ENCODE measurements around the gene CEACAM3. TPM values are rescaled to one million over a fixed set of nuclear protein-coding genes. Genes with fewer than 3 reads are reported as not detected.

The CEACAM3 gene
- total and polyA plus RNA-seq, 2 experiments from 2014 or later = not detected

DNA sequence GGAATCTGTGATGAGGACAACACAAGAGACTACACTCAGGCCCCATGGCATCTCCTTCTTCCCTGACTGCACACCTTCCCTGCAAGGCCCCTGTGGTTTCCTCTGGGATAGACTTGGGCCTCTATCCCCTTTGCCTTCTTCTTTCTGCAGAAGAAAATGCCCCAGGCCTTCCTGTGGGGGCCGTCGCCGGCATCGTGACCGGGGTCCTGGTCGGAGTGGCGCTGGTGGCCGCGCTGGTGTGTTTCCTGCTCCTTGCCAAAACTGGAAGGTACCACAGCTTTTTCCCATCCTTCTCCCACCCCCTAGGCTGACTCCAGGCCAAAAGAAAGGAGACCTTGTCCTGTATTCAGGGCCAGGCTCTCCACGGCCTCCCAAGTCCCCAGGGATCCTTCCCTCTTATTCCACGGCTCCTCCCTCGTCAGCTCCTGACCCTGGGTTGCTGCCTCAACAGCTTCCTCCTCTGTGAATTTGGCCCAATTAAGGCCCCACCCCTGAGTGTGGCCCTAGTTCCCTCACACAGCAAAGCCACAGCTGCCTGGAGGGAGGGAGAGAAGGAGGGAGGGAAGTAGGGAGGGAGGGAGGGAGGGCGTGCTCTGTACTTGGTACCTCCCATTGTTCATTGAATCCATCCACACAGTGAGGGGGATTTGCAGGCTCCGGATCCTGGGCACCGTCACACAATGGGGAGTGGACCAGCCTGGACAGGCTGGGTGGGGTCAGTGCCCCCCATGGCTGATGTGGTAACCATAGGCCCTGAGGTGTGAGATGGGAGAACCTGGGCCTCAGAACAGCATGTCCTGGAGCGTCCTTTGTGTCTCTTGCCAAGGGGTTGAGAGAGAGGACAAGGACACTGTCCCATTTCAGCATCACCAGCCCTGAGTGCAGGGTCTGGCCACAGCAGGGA is 12.5 kb downstream of the CEACAM3 start:
- Histone ChIP-seq H3K79me2 (no peaks in the 10 kb centered on the region), H3K27ac (no peak overlapping the region), H3K4me3 (no peak overlapping the region), H3K4me2 (no peak overlapping the region), H3K4me1 (ENCODE audit: insufficient read depth) (no peaks in the 10 kb centered on the region), H2AFZ (no peak overlapping the region), H4K20me1 (ENCODE audit: insufficient read depth, poor library complexity, severe bottlenecking) (no peaks in the 10 kb centered on the region), H3K9me3 (ENCODE audit: low read depth) (no peaks in the 10 kb centered on the region), H3K27me3 (no peaks in the 10 kb centered on the region), H3K9me2 (replicated peaks; ENCODE audit: insufficient read depth) (no peaks in the 10 kb centered on the region), H3K36me3 (replicated peaks; ENCODE audit: insufficient read depth, low read depth) (no peaks in the 10 kb centered on the region)
- DNase-seq (ENCODE audit: low spot score) = no peak
- 87% methylated on average over 15 of the region's 16 CpGs for WGBS (ENCODE audit: low lambda C conversion rate, missing lambda C conversion rate)
- TF ChIP-seq, protein P1, sequence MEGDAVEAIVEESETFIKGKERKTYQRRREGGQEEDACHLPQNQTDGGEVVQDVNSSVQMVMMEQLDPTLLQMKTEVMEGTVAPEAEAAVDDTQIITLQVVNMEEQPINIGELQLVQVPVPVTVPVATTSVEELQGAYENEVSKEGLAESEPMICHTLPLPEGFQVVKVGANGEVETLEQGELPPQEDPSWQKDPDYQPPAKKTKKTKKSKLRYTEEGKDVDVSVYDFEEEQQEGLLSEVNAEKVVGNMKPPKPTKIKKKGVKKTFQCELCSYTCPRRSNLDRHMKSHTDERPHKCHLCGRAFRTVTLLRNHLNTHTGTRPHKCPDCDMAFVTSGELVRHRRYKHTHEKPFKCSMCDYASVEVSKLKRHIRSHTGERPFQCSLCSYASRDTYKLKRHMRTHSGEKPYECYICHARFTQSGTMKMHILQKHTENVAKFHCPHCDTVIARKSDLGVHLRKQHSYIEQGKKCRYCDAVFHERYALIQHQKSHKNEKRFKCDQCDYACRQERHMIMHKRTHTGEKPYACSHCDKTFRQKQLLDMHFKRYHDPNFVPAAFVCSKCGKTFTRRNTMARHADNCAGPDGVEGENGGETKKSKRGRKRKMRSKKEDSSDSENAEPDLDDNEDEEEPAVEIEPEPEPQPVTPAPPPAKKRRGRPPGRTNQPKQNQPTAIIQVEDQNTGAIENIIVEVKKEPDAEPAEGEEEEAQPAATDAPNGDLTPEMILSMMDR (IDR thresholded peaks at IDR 0.05; ENCODE audit: poor library complexity) = no peak
- no peak for TF ChIP-seq EZH2phosphoT487 (IDR thresholded peaks at IDR 0.05; ENCODE audit: low read depth, severe bottlenecking, unreplicated experiment)
- TF ChIP-seq EZH2 (IDR thresholded peaks at IDR 0.05; ENCODE audit: borderline replicate concordance) = no peak

DNA sequence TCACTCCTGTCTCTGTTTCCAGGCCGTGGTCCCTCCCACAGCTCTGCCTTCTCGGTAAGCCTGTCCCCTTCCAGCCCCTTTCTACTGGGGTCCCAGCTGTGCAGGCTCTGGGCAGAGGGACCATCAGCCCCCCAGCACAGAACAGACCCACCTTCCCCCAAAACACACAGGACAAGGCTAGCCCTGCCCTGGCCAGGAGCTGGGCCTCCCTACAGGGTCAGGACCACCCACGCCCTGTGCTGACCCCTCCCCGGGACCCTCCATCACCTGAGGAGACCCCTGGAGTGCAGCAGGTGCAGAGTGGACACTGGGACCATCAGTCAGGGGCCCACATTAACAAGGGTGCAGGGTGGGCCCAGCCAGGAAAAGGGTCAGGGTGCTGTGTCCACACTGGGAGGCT is 13.9 kb downstream of the CEACAM3 start:
- Histone ChIP-seq H3K27me3 (no peaks in the 10 kb centered on the region), H3K4me3 (no peak overlapping the region), H3K4me1 (ENCODE audit: insufficient read depth) (no peaks in the 10 kb centered on the region), H3K79me2 (no peaks in the 10 kb centered on the region), H3K27ac (no peak overlapping the region), H4K20me1 (ENCODE audit: insufficient read depth, poor library complexity, severe bottlenecking) (no peaks in the 10 kb centered on the region), H3K9me3 (ENCODE audit: low read depth) (no peaks in the 10 kb centered on the region), H3K9me2 (replicated peaks; ENCODE audit: insufficient read depth) (no peaks in the 10 kb centered on the region), H2AFZ (no peak overlapping the region), H3K36me3 (replicated peaks; ENCODE audit: insufficient read depth, low read depth) (no peaks in the 10 kb centered on the region), H3K4me2 (no peak overlapping the region)
- 68% methylated on average over 4 of the region's 4 CpGs for WGBS (ENCODE audit: low lambda C conversion rate, missing lambda C conversion rate)
- TF ChIP-seq EZH2 (IDR thresholded peaks at IDR 0.05; ENCODE audit: borderline replicate concordance) = no peak
- TF ChIP-seq, protein P1 (IDR thresholded peaks at IDR 0.05; ENCODE audit: poor library complexity) = no peak
- no peak for DNase-seq (ENCODE audit: low spot score)

DNA sequence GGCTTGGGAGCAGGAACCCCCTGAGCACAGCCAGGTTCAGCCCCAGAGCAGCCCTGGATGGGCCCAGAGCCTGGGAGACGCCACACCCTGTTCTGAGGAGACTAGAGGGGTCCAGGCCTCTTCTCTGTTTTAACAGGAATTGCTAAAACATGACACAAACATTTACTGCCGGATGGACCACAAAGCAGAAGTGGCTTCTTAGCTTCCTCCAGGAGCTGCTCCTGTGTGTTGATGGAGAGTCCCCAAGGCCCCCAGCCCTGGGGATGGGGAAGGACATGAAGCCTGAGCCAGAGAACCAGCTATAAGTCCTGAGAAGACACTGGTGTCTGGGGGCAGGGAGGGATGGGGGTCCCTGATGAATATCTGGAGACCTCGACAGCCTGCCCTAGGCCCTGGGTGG is 14.6 kb downstream of the CEACAM3 start:
- DNase-seq (ENCODE audit: low spot score) = no peak

More for the DNA sequence above, 14.6 kb downstream of the CEACAM3 start:
- H3K4me1 ChIP-seq (ENCODE audit: insufficient read depth) = no peaks in the 10 kb centered on the region
- TF ChIP-seq EZH2 (IDR thresholded peaks at IDR 0.05; ENCODE audit: borderline replicate concordance) = no peak
- TF ChIP-seq, protein P1 (IDR thresholded peaks at IDR 0.05; ENCODE audit: poor library complexity) = no peak
- no peak for TF ChIP-seq EZH2phosphoT487 (IDR thresholded peaks at IDR 0.05; ENCODE audit: low read depth, severe bottlenecking, unreplicated experiment)
- no peaks in the 10 kb centered on the region for H3K36me3 ChIP-seq (replicated peaks; ENCODE audit: insufficient read depth, low read depth)
- H3K9me2 ChIP-seq (replicated peaks; ENCODE audit: insufficient read depth) = no peaks in the 10 kb centered on the region
- 65% methylated on average over 3 of the region's 3 CpGs for WGBS (ENCODE audit: low lambda C conversion rate, missing lambda C conversion rate)
- no peak overlapping the region for H2AFZ ChIP-seq
- no peak overlapping the region for H3K4me2 ChIP-seq
- H3K79me2 ChIP-seq = no peaks in the 10 kb centered on the region
- no peaks in the 10 kb centered on the region for H3K27me3 ChIP-seq
- no peaks in the 10 kb centered on the region for H4K20me1 ChIP-seq (ENCODE audit: insufficient read depth, poor library complexity, severe bottlenecking)
- no peaks in the 10 kb centered on the region for H3K9me3 ChIP-seq (ENCODE audit: low read depth)
- H3K4me3 ChIP-seq = no peak overlapping the region
- H3K27ac ChIP-seq = no peak overlapping the region
